Testis (tissue), 5 donors: ENCODE measurements around the gene GARIN5B. TPM values are rescaled to one million over a fixed set of nuclear protein-coding genes. Genes with fewer than 3 reads are reported as not detected.
"Not testable (repeated sequence)": the region's sequence is repeated elsewhere in the genome, so short reads cannot be mapped to it uniquely, and the experiment has no call there.

Source experiments
- DNase-seq: peaks from one replicate; pipeline ENCODE4 v3.0.0-alpha.2; 2019
- H3K27ac ChIP-seq, 2 donors: fragments of 200-600 bp; sonication (generic); one replicate each; pipeline ENCODE4 v1.5.1; 2019
- H3K27me3 ChIP-seq: fragments of 200-600 bp; sonication (generic); one replicate; pipeline ENCODE4 v1.5.1; 2019
- H3K36me3 ChIP-seq: fragments of 200-600 bp; sonication (generic); one replicate; pipeline ENCODE4 v1.5.1; 2017; ENCODE audit warnings: low read depth; ENCODE audit errors: missing control alignments
- H3K4me1 ChIP-seq: fragments of 200-600 bp; sonication (generic); one replicate; pipeline ENCODE4 v1.5.1; 2019
- H3K4me3 ChIP-seq, 2 donors: fragments of 200-600 bp; sonication (generic); one replicate each; pipeline ENCODE4 v1.5.1; 2017 to 2019
- H3K9me3 ChIP-seq: fragments of 200-600 bp; sonication (generic); one replicate; pipeline ENCODE4 v1.5.1; 2017
- POLR2A ChIP-seq: fragments of 450-650 bp; IDR thresholded peaks from one replicate; pipeline ENCODE4 v1.6.1; 2017; ENCODE audit warnings: antibody characterized with exemption, mild to moderate bottlenecking, moderate library complexity
- whole genome bisulfite sequencing, 2 donors: methylation state at CpG; one replicate each; pipeline ENCODE4 v1.1.5; 2018; 5-methylcytosine and 5-hydroxymethylcytosine counted together
- intact Hi-C: fragments of 100-400 bp; cut with DNase I; formaldehyde crosslinking; loops from one replicate; pipeline ENCODE4 v1.15.1; 2023; ENCODE audit warnings: low total_unique reads
- long read RNA-seq, 2 donors: transcript quantifications; one replicate each; lab custom pipeline, GENCODE V29; 2026
- polyA plus RNA-seq: library from polyadenylated mRNA; stranded (reverse); fragments of 350-450 nt; fragmentation: Illumina TruSeq; extraction: RNeasy Lipid Tissue Mini Kit (QIAGEN cat#74804); gene quantifications from one replicate; pipeline ENCODE4 v1.2.3, GENCODE V29; 2014; ENCODE audit warnings: low read depth, low replicate concordance; ENCODE audit not compliant: insufficient read depth
- total RNA-seq, 2 donors: library from RNA; depleted of rRNA; stranded (reverse); fragments of >200 nt; gene quantifications; one replicate each; pipeline ENCODE4 v1.2.3, GENCODE V29; 2016
- TF ChIP-seq, protein P1 (sequence below), 3 experiments: fragments of 450-650 bp in 2 of 3; fragments of 200-600 bp in 1 of 3; sonication (generic) in 1 of 3; IDR thresholded peaks; one replicate each; pipeline ENCODE4 v1.5.1; 2016 to 2019; ENCODE audit warnings: antibody characterized with exemption in 3 of 3, mild to moderate bottlenecking in 2 of 3, moderate library complexity in 1 of 3

Gene GARIN5B
- total RNA-seq (10 to 100 TPM; 11.3 to 28.2 TPM), polyA plus RNA-seq (49.6 TPM)
- long read RNA-seq, donor 1, partial matches to known transcripts, result 2,275 of 3,692 reads
- long read RNA-seq, donor 1, other reads (novel, unspliced or antisense), result 1,417 of 3,692 reads
- long read RNA-seq, donor 2, result 0 reads

GRCh38 chr19:55362990-55363716, at the start of gene GARIN5B:
Gene GARIN5B, minus strand, starts transcription at chr19:55363260. Its CDS starts 194 bp downstream, at chr19:55363066.
- H3K4me3 ChIP-seq, result no peak within 1 kb of the TSS

GRCh38 chr19:55410168-55410567, 47.1 kb upstream of the GARIN5B start:
- WGBS, 2 donors, result 92 to 94% methylated on average over 2 of the region's 2 CpGs
- intact Hi-C loops, result no loop called here
- Histone ChIP-seq H3K4me1 (peaks cover 19% of the 10 kb centered on the region), H3K4me3 (no peak overlapping the region), H3K9me3 (no peaks in the 10 kb centered on the region), H3K27ac (no peak overlapping the region), H3K27me3 (no peaks in the 10 kb centered on the region), H3K36me3 (no peaks in the 10 kb centered on the region)
- DNase-seq, result no peak
- TF ChIP-seq, protein P1, sequence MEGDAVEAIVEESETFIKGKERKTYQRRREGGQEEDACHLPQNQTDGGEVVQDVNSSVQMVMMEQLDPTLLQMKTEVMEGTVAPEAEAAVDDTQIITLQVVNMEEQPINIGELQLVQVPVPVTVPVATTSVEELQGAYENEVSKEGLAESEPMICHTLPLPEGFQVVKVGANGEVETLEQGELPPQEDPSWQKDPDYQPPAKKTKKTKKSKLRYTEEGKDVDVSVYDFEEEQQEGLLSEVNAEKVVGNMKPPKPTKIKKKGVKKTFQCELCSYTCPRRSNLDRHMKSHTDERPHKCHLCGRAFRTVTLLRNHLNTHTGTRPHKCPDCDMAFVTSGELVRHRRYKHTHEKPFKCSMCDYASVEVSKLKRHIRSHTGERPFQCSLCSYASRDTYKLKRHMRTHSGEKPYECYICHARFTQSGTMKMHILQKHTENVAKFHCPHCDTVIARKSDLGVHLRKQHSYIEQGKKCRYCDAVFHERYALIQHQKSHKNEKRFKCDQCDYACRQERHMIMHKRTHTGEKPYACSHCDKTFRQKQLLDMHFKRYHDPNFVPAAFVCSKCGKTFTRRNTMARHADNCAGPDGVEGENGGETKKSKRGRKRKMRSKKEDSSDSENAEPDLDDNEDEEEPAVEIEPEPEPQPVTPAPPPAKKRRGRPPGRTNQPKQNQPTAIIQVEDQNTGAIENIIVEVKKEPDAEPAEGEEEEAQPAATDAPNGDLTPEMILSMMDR (IDR thresholded peaks at IDR 0.05), result no peak
- no peak for TF ChIP-seq POLR2A

More at GRCh38 chr19:55362990-55363716, at the start of gene GARIN5B:
- H3K27ac ChIP-seq, result no peak within 1 kb of the TSS
- TF ChIP-seq, protein P1 (IDR thresholded peaks at IDR 0.05), result no peak
- no peak for TF ChIP-seq POLR2A
- DNase-seq, result no peak
- intact Hi-C loops, result no loop called here
- no peaks in the 10 kb centered on the region for H3K27me3 ChIP-seq
- H3K36me3 ChIP-seq, result no peaks in the 10 kb centered on the region
- H3K9me3 ChIP-seq, result no peaks in the 10 kb centered on the region
- no peaks in the 10 kb centered on the region for H3K4me1 ChIP-seq
- WGBS, 2 donors, result 75 to 100% methylated on average over 2 to 27 of the region's 27 CpGs

DNA sequence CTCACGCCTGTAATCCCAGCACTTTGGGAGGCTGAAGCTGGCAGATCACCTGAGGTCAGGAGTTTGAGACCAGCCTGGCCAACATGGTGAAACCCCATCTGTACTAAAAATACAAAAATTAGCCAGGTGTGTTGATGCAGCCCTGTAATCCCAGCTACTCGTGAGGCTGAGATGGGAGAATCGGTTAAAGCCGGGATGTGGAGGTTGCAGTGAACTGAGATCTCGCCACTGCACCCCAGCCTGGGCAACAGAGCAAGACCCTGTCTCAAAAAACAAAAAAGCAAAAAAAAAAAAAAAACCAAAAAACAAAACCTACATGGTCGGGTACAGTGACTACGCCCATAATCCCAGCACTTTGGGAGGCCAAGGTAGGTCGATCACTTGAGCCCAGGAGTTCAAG, 46.1 kb upstream of the GARIN5B start:
- Histone ChIP-seq H3K27ac (peak overlapping the region in 1 of 2 donors; percentile 100), H3K4me1 (peaks cover 19% of the 10 kb centered on the region)
- H3K36me3 ChIP-seq, DNase-seq, H3K4me3 ChIP-seq, H3K27me3 ChIP-seq, H3K9me3 ChIP-seq, intact Hi-C loops: not testable (repeated sequence)
- 88 to 90% methylated on average over 8 of the region's 8 CpGs for WGBS, 2 donors

GRCh38 chr19:55408533-55408872, 45.4 kb upstream of the GARIN5B start:
- intact Hi-C loops, result no loop called here

More at GRCh38 chr19:55408533-55408872, 45.4 kb upstream of the GARIN5B start:
- H3K27me3 ChIP-seq, result no peaks in the 10 kb centered on the region
- no peaks in the 10 kb centered on the region for H3K36me3 ChIP-seq
- peaks cover 19% of the 10 kb centered on the region for H3K4me1 ChIP-seq
- 49 to 72% methylated on average over 6 to 9 of the region's 9 CpGs for WGBS, 2 donors
- no peak for TF ChIP-seq POLR2A
- TF ChIP-seq, protein P1 (IDR thresholded peaks at IDR 0.05), result no peak
- peak overlapping the region; percentile 51 to 86 for H3K4me3 ChIP-seq
- peak overlapping the region; percentile 99 to 100 for H3K27ac ChIP-seq
- no peaks in the 10 kb centered on the region for H3K9me3 ChIP-seq
- DNase-seq, result no peak
